Endothelial cell of umbilical vein (primary cell): ENCODE measurements around the gene RPH3AL. TPM values are rescaled to one million over a fixed set of nuclear protein-coding genes. Genes with fewer than 3 reads are reported as not detected.

Experiments
- BruUV-seq: library from RNA; stranded (reverse); fragments of 400-500 nt; replicated peaks from 2 replicates; lab custom pipeline; 2021; lab: Mats Ljungman, UMichigan
- CTCF ChIA-PET: fragments of 300-600, 350-600 bp; sonication (Branson Sonifier 250); formaldehyde crosslinking; loops from one replicate; lab custom pipeline; 2021; ENCODE audit warnings: antibody characterized with exemption, inconsistent platforms; lab: Charles Lee
- POLR2A ChIA-PET: fragments of 300-600, 350-600 bp; sonication (Branson Sonifier 250); formaldehyde crosslinking; loops from one replicate; lab custom pipeline; 2021; ENCODE audit warnings: antibody characterized with exemption, inconsistent platforms; lab: Charles Lee
- DNase-seq: peaks from one replicate; pipeline ENCODE4 v3.0.0-alpha.2; 2011; ENCODE audit warnings: low read depth, low spot score
- FAIRE-seq: peaks from 2 replicates; lab custom pipeline; 2011; peaks lifted over from hg19 to GRCh38; lab: Jason Lieb, UNC
- H2AFZ ChIP-seq: 2 replicates; pipeline ENCODE4 v1.6.0; 2012; ENCODE audit warnings: low read depth, low read length, control low read depth, inconsistent platforms
- H3K27ac ChIP-seq: 2 replicates; pipeline ENCODE4 v1.5.1; 2011; ENCODE audit warnings: low read depth, mild to moderate bottlenecking, control low read depth, low read length, moderate library complexity; ENCODE audit not compliant: insufficient read depth
- H3K27me3 ChIP-seq, 2 experiments: 2 replicates each; pipeline versions ENCODE4 v1.6.0 to v1.6.1; 2011; ENCODE audit warnings: low read length in 2 of 2, mixed read lengths in 1 of 2; ENCODE audit not compliant: control insufficient read depth in 2 of 2, insufficient read depth in 2 of 2
- H3K36me3 ChIP-seq, 2 experiments: 2 replicates in 1 of 2; 3 replicates in 1 of 2; pipeline ENCODE4 v1.5.1; 2011; ENCODE audit warnings: low read length in 2 of 2, mild to moderate bottlenecking in 1 of 2, moderate library complexity in 1 of 2; ENCODE audit not compliant: control insufficient read depth in 2 of 2, insufficient read depth in 2 of 2; ENCODE audit errors: extremely low read depth in 1 of 2
- H3K4me1 ChIP-seq: 3 replicates; pipeline ENCODE4 v1.5.1; 2011; ENCODE audit warnings: mild to moderate bottlenecking, low read length; ENCODE audit not compliant: control insufficient read depth, insufficient read depth; ENCODE audit errors: extremely low read depth
- H3K4me2 ChIP-seq: 2 replicates; pipeline ENCODE4 v1.6.1; 2011; ENCODE audit warnings: low read length, control low read depth, mixed read lengths; ENCODE audit not compliant: insufficient read depth
- H3K4me3 ChIP-seq, 3 experiments: fragments of 200-600 bp in 1 of 3; sonication (generic), shearing (Covaris generic) in 1 of 3; replicated peaks in 1 of 3; 2 replicates each; pipeline ENCODE4 v1.5.1; 2011 to 2016; ENCODE audit warnings: control low read depth in 3 of 3, low read length in 3 of 3, mild to moderate bottlenecking in 2 of 3, inconsistent platforms in 1 of 3, low read depth in 1 of 3, moderate library complexity in 1 of 3; ENCODE audit not compliant: insufficient read depth in 1 of 3
- H3K79me2 ChIP-seq: 2 replicates; pipeline ENCODE4 v1.6.0; 2012; ENCODE audit warnings: low read length, inconsistent platforms; ENCODE audit not compliant: control insufficient read depth, insufficient read depth
- H3K9ac ChIP-seq: replicated peaks from 2 replicates; pipeline ENCODE3; 2011; ENCODE audit warnings: low read length, control low read depth; ENCODE audit not compliant: insufficient read depth; ENCODE audit errors: extremely low read depth
- H3K9me1 ChIP-seq: replicated peaks from 3 replicates; pipeline ENCODE4 v1.6.0; 2011; ENCODE audit warnings: mild to moderate bottlenecking, low read length; ENCODE audit not compliant: control insufficient read depth, insufficient read depth; ENCODE audit errors: extremely low read depth
- H3K9me3 ChIP-seq: replicated peaks from 2 replicates; pipeline ENCODE4 v1.5.1; 2012; ENCODE audit warnings: low read length, inconsistent platforms; ENCODE audit not compliant: control insufficient read depth, insufficient read depth
- H4K20me1 ChIP-seq: replicated peaks from 2 replicates; pipeline ENCODE3; 2011; ENCODE audit warnings: mild to moderate bottlenecking, low read length; ENCODE audit not compliant: control insufficient read depth, insufficient read depth; ENCODE audit errors: extremely low read depth
- CTCF ChIP-seq, 2 donors: IDR thresholded peaks; 1 replicate in 1 of 2; 2 replicates in 1 of 2; pipeline ENCODE4 v1.5.1; 2011; ENCODE audit warnings: low read length in 2 of 2, mild to moderate bottlenecking in 2 of 2, moderate library complexity in 2 of 2, control low read depth in 1 of 2, inconsistent platforms in 1 of 2, low read depth in 1 of 2; ENCODE audit not compliant: insufficient read depth in 1 of 2; ENCODE audit errors: extremely low read depth in 1 of 2
- EZH2 ChIP-seq: IDR thresholded peaks from 2 replicates; pipeline ENCODE4 v1.6.1; 2012; ENCODE audit warnings: borderline replicate concordance, low read depth, mild to moderate bottlenecking, moderate library complexity, low read length, inconsistent platforms; ENCODE audit not compliant: severe bottlenecking
- FOS ChIP-seq: IDR thresholded peaks from 2 replicates; pipeline ENCODE4 v1.6.1; 2011; ENCODE audit warnings: mild to moderate bottlenecking, low read length, moderate library complexity, borderline replicate concordance; ENCODE audit not compliant: insufficient read depth
- GATA2 ChIP-seq: IDR thresholded peaks from 2 replicates; pipeline ENCODE4 v1.7.0; 2011; ENCODE audit warnings: low read depth, mild to moderate bottlenecking, moderate library complexity, mixed read lengths, low read length; ENCODE audit not compliant: insufficient read length, insufficient read depth
- JUN ChIP-seq: IDR thresholded peaks from 2 replicates; pipeline ENCODE4 v1.6.1; 2011; ENCODE audit warnings: borderline replicate concordance, low read depth; ENCODE audit not compliant: insufficient read length, insufficient read depth
- MYC ChIP-seq: IDR thresholded peaks from one replicate; pipeline ENCODE4 v1.6.1; 2011; ENCODE audit warnings: mild to moderate bottlenecking, low read depth, low read length
- POLR2A ChIP-seq: IDR thresholded peaks from 2 replicates; pipeline ENCODE4 v1.6.1; 2012; ENCODE audit warnings: low read depth, mild to moderate bottlenecking, control low read depth, low read length
- POLR2AphosphoS5 ChIP-seq: IDR thresholded peaks from 2 replicates; pipeline ENCODE4 v1.6.1; 2012; ENCODE audit warnings: low read depth, mild to moderate bottlenecking, control low read depth, low read length, moderate library complexity; ENCODE audit not compliant: insufficient read depth
- dilution Hi-C: fragments of 300-500 bp; cut with MboI; formaldehyde crosslinking; loops from one replicate; pipeline ENCODE4 v1.15.0; 2019; ENCODE audit warnings: low sequenced_read_pairs; ENCODE audit not compliant: extremely low pct_ligation_motif_present
- intact Hi-C: fragments of 100-400 bp; cut with micrococcal nuclease; formaldehyde crosslinking; loops from one replicate; pipeline ENCODE4 v1.10.0; 2022
- polyA plus RNA-seq, 4 experiments: library from polyadenylated mRNA; depleted of rRNA in 3 of 4; stranded (reverse) in 3 of 4; unstranded in 1 of 4; fragments of >200 nt; gene quantifications; 2 replicates each; pipeline versions ENCODE4 v1.2.1 to v1.2.3, GENCODE V29; 2011 to 2012; ENCODE audit warnings: missing spikeins in 1 of 4
- total RNA-seq: library from RNA; stranded (reverse); gene quantifications from 2 replicates; pipeline ENCODE4 v1.2.3, GENCODE V29; 2021
- TF ChIP-seq, protein P1 (sequence below): IDR thresholded peaks from 2 replicates; pipeline ENCODE4 v1.6.1; 2011; ENCODE audit not compliant: insufficient read depth, insufficient read length

The RPH3AL gene
- total and polyA plus RNA-seq, 2 donors (not counting 3 experiments of a cell fraction or from before 2014, with no cell fraction given), result 4.1 to 7.0 TPM

DNA sequence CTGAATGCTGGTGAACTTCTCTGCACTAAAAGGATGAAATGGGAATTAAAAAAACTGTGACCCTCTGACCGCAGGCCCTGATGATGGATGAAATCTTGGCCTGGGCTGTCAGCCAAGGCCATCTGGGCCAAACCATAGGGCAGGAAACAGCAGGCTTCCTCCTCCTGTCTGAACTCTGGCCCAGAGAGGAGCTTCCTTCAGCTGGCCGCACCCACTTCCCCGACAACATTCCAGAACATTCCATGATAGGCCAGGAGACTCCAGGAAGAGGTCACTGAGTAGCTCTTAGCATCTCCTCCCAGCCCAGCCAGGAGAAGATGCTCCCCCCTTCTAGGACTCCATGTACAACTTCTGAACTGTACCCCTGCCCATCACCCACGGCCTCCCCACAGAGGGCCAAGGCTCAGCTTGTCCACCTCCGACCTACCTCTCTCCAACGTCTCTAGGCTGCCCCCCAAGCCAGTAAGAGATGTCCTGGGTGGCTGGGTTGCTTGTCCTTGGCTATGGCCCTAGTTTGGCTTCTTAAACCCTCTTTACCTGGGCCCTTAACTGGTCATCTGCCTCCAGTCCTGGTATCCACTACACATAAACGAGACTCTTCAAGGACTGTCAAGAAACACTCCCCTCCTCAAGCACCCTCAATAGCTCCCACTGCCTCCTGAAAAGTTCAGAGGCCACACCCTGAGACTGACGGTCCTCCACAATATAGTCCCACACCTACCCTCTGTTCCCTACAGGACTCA, 1.7 kb downstream of the RPH3AL start:
- Histone ChIP-seq H3K9me1 (no peaks in the 10 kb centered on the region), H3K4me3 (no peak overlapping the region), H3K4me2 (peak overlapping the region; percentile 3), H4K20me1 (no peaks in the 10 kb centered on the region), H3K27ac (peak overlapping the region; percentile 62), H3K4me1 (peaks cover 51% of the 10 kb centered on the region), H3K27me3 (no peaks in the 10 kb centered on the region), H3K9me3 (no peaks in the 10 kb centered on the region), H3K9ac (no peak overlapping the region), H3K36me3 (no peaks in the 10 kb centered on the region), H2AFZ (no peak overlapping the region), H3K79me2 (no peaks in the 10 kb centered on the region)
- ChIA-PET CTCF (interaction anchor here (0.7 to 2.4 kb wide), 11 partner anchors 12 to 350 kb away, joined by 3 to 9 read pairs (median 4); no protein-coding TSS in a partner anchor), POLR2A (interaction anchor here (1.0 kb wide), 1 partner anchor 17 kb away, joined by 3 read pairs; no protein-coding TSS in a partner anchor)
- TF ChIP-seq, protein P1, sequence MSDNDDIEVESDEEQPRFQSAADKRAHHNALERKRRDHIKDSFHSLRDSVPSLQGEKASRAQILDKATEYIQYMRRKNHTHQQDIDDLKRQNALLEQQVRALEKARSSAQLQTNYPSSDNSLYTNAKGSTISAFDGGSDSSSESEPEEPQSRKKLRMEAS, result no peak
- TF ChIP-seq POLR2AphosphoS5, result peak; percentile 99
- TF ChIP-seq EZH2, result no peak
- peak; percentile 56 for TF ChIP-seq GATA2
- TF ChIP-seq FOS, result peak; percentile 26
- TF ChIP-seq CTCF (IDR thresholded peaks at IDR 0.05; ENCODE audit: extremely low read depth in 1 of 2, insufficient read depth in 1 of 2, low read depth in 1 of 2, low read length in 2 of 2), result no peak
- peak; percentile 90 for TF ChIP-seq POLR2A
- no peak for TF ChIP-seq JUN
- no peak for TF ChIP-seq MYC
- peak; percentile 98 for FAIRE-seq
- peak; percentile 95 for DNase-seq
- no TSS peak for BruUV-seq
- intact Hi-C loops (loop anchor here (1.0 kb wide), 1 partner anchor 17 kb away; no protein-coding TSS in a partner anchor), dilution Hi-C loops (no loop called here)
